ENCODE measurements around the gene CLEC4G.

DNA sequence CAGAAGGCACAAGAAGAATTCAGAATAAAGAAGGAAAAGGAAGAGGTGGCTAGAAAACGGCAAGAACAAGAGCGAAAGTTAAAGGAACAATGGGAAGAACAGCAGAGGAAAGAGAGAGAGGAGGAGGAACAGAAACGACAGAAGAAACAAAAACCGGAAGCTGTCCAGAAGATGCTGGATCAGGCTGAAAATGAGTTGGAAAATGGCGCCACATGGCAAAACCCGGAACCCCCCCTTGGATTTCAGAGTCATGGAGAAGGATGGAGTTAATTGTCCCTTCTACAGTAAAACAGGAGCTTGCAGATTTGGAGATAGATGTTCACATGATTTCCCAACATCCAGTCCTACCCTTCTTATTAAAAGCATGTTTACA is 8.8 kb upstream of the CLEC4G start:
- TF ChIP-seq, protein P1, sequence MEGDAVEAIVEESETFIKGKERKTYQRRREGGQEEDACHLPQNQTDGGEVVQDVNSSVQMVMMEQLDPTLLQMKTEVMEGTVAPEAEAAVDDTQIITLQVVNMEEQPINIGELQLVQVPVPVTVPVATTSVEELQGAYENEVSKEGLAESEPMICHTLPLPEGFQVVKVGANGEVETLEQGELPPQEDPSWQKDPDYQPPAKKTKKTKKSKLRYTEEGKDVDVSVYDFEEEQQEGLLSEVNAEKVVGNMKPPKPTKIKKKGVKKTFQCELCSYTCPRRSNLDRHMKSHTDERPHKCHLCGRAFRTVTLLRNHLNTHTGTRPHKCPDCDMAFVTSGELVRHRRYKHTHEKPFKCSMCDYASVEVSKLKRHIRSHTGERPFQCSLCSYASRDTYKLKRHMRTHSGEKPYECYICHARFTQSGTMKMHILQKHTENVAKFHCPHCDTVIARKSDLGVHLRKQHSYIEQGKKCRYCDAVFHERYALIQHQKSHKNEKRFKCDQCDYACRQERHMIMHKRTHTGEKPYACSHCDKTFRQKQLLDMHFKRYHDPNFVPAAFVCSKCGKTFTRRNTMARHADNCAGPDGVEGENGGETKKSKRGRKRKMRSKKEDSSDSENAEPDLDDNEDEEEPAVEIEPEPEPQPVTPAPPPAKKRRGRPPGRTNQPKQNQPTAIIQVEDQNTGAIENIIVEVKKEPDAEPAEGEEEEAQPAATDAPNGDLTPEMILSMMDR (conservative IDR thresholded peaks at IDR 0.05): no peak
- TF ChIP-seq EZH2 (IDR thresholded peaks at IDR 0.05; ENCODE audit: low read depth): no peak
